ENCODE results near the gene ZRANB1.

ZRANB1 gene

DNA sequence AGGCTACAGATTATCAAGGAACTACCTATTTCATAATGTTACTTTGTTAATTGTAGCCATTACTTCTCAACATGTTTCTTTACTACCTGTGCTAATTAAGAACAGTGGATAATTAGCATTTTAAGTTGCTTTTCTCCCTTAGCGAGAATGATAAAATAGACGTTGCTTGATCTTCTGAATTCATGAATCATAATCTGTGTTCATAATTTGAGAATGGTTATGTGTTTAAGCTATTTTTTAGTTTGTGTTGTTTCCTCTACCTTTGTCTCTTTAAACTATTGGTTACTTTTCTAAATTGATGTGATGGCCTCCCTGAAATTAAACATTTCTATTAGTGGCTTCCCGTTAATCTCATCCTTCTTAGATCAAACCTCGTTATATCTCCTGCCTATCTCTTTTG lies at the start of gene ZRANB1:
TSS of gene ZRANB1 (plus strand) at position 301 of the 400 bp plus-strand sequence. CDS start 371 bp downstream, outside the sequence.
- H3K27me3 ChIP-seq (ENCODE audit: control insufficient read depth, insufficient read depth, low read length) = no peaks in the 10 kb centered on the region
- no peak within 1 kb of the TSS for H3K9ac ChIP-seq (ENCODE audit: low read depth, low read length)
- peaks cover 12% of the 10 kb centered on the region for H3K36me3 ChIP-seq (ENCODE audit: control insufficient read depth, insufficient read depth, low read length)
- H3K4me1 ChIP-seq (ENCODE audit: control insufficient read depth, insufficient read depth, low read length) = peaks cover 46% of the 10 kb centered on the region
- H3K27ac ChIP-seq (ENCODE audit: low read depth, low read length) = no peak within 1 kb of the TSS
- H3K9me3 ChIP-seq (ENCODE audit: control insufficient read depth, insufficient read depth, low read length) = no peaks in the 10 kb centered on the region
- H3K4me3 ChIP-seq (ENCODE audit: low read depth, low read length) = no peak within 1 kb of the TSS

DNA sequence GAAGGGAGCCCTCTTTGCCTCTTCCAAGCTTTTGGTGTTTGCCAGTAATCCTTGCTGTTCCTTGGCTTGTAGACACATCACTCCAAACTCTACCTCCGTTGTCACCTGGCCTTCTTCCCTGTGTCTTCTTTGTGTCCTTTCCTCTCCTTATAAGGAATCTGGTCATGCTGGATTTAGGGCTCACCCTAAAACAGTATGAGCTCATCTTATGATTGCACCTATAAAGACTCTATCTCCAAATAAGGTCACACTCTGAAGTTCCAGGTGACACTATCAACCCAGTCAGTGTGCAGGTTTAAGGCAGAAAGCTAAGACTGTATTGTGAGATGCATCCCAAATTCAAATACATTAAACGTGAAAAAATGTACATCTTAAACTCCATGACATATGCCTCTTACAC lies 49.0 kb upstream of the ZRANB1 start:
- Histone ChIP-seq H3K4me3 (ENCODE audit: low read depth, low read length) (no peak overlapping the region), H3K4me1 (ENCODE audit: control insufficient read depth, insufficient read depth, low read length) (no peaks in the 10 kb centered on the region), H3K27me3 (ENCODE audit: control insufficient read depth, insufficient read depth, low read length) (no peaks in the 10 kb centered on the region), H3K36me3 (ENCODE audit: control insufficient read depth, insufficient read depth, low read length) (no peaks in the 10 kb centered on the region), H3K9me3 (ENCODE audit: control insufficient read depth, insufficient read depth, low read length) (no peaks in the 10 kb centered on the region), H3K9ac (ENCODE audit: low read depth, low read length) (no peak overlapping the region), H3K27ac (ENCODE audit: low read depth, low read length) (no peak overlapping the region)

DNA sequence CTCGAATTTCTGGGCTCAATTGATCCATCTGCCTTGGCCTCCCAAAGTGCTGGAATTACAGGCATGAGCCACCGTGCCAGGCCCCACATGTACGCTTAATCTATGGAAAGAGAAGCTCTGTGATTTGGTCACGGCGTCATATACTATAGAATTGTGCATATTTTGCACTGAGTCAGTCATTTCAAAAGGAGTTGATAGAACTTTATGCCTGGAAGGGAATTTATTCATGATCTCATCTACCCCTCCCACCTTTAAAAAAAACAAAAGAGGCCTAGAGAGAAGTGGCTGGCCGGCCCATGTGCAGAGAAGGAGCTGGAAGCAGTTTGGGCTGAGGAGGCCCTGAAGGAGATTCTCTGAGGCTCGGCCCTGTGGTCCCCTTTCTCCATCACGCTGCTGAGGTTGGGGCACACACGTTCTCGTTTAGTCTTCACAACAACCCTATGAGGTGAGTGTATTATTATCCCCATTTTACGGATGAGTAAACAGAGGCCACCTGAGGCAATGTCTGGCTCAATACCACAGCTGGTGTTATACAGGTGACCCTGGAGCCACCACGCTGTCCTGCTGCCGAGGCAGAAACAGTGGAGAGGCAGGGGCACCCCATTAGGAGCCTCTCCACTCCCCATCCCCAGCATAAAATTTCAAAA lies 47.2 kb upstream of the ZRANB1 start:
- H3K9ac ChIP-seq (ENCODE audit: low read depth, low read length) = no peak overlapping the region
- no peak overlapping the region for H3K4me3 ChIP-seq (ENCODE audit: low read depth, low read length)
- no peak overlapping the region for H3K27ac ChIP-seq (ENCODE audit: low read depth, low read length)
- no peaks in the 10 kb centered on the region for H3K9me3 ChIP-seq (ENCODE audit: control insufficient read depth, insufficient read depth, low read length)
- H3K27me3 ChIP-seq (ENCODE audit: control insufficient read depth, insufficient read depth, low read length) = no peaks in the 10 kb centered on the region
- H3K36me3 ChIP-seq (ENCODE audit: control insufficient read depth, insufficient read depth, low read length) = no peaks in the 10 kb centered on the region
- H3K4me1 ChIP-seq (ENCODE audit: control insufficient read depth, insufficient read depth, low read length) = no peaks in the 10 kb centered on the region

DNA sequence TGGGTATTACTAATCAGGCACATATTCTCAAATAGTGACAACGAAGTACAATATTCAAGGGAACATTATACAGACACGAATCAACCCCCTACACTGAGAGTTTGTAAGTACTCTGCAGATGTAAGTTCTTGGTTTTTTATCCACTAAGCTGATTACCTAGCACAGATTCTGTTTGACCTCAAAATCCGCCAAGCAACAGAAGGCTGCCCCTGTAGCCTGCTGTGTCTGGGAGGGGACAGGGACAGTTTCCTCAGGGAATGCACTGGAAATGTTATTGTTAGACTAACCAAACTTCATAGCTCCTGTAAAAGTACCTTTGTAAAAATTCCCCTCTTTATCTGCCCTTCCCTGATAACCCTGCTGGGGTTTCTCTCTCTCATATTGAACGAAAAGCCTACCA lies 45.2 kb upstream of the ZRANB1 start:
- Histone ChIP-seq H3K4me3 (ENCODE audit: low read depth, low read length) (no peak overlapping the region), H3K9me3 (ENCODE audit: control insufficient read depth, insufficient read depth, low read length) (no peaks in the 10 kb centered on the region), H3K27me3 (ENCODE audit: control insufficient read depth, insufficient read depth, low read length) (no peaks in the 10 kb centered on the region), H3K36me3 (ENCODE audit: control insufficient read depth, insufficient read depth, low read length) (no peaks in the 10 kb centered on the region), H3K27ac (ENCODE audit: low read depth, low read length) (no peak overlapping the region), H3K9ac (ENCODE audit: low read depth, low read length) (no peak overlapping the region), H3K4me1 (ENCODE audit: control insufficient read depth, insufficient read depth, low read length) (no peaks in the 10 kb centered on the region)

DNA sequence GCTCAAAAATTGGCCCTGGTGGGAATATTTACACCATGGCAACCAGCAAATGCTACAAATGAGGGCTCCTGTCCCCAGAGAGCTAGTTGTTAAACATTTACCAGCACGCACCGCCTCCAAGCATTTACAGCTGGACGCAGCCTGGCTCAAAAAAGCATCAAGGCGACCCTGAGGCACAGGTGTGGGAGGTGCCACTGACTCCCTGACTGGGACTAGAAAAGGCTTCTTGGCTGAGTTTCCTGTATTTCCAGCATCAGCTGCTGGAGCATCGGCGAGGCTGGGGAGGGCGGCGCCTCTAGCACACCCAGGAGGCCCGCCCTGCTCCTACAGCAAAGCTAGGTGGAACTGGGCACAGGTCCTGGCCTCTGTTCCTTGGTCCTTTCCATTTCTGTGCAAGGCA lies 43.5 kb upstream of the ZRANB1 start:
- Histone ChIP-seq H3K4me1 (ENCODE audit: control insufficient read depth, insufficient read depth, low read length) (no peaks in the 10 kb centered on the region), H3K4me3 (ENCODE audit: low read depth, low read length) (no peak overlapping the region), H3K36me3 (ENCODE audit: control insufficient read depth, insufficient read depth, low read length) (no peaks in the 10 kb centered on the region), H3K27ac (ENCODE audit: low read depth, low read length) (no peak overlapping the region), H3K27me3 (ENCODE audit: control insufficient read depth, insufficient read depth, low read length) (no peaks in the 10 kb centered on the region), H3K9me3 (ENCODE audit: control insufficient read depth, insufficient read depth, low read length) (no peaks in the 10 kb centered on the region), H3K9ac (ENCODE audit: low read depth, low read length) (no peak overlapping the region)

DNA sequence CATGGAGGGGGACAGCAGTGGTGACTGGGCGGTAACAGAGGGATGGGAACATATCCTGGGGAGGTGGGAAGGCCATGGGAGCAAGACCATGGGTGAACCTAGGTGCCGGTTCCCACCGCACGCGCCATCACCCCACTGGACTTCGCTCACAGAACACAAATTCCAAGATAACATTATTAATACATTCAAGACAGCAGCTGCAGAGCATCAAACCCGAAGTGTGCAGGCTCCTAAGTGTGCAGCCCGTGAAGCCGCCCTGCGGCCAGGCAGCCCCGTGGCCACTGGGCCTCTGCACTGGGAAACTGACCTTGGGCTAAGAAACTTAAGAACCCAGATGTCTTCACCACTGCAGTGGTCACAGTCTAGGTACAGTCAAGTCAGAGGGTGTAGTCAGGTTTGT lies 42.8 kb upstream of the ZRANB1 start:
- no peak overlapping the region for H3K9ac ChIP-seq (ENCODE audit: low read depth, low read length)

DNA sequence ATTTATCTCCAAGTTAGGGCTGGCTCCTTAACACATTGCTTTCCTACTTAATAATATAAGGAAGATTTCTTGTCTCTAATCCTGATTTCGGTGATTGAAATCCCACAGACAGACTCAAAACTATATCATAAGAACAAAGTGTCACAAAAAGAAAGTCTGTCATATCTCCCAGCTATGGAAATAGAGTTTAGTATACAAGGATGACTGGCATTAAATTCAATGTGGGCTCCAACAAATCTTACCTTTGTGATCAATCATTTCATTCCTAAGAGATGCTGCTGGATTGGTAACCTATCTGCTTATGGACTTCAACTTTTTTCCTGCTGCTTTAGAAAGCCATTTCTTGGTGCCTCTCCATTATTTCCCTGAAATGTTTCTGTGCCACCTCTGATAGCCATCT lies 39.5 kb upstream of the ZRANB1 start:
- Histone ChIP-seq H3K36me3 (ENCODE audit: control insufficient read depth, insufficient read depth, low read length) (no peaks in the 10 kb centered on the region), H3K4me1 (ENCODE audit: control insufficient read depth, insufficient read depth, low read length) (no peaks in the 10 kb centered on the region), H3K9me3 (ENCODE audit: control insufficient read depth, insufficient read depth, low read length) (no peaks in the 10 kb centered on the region), H3K9ac (ENCODE audit: low read depth, low read length) (no peak overlapping the region), H3K27me3 (ENCODE audit: control insufficient read depth, insufficient read depth, low read length) (no peaks in the 10 kb centered on the region), H3K4me3 (ENCODE audit: low read depth, low read length) (no peak overlapping the region), H3K27ac (ENCODE audit: low read depth, low read length) (no peak overlapping the region)

More for the DNA sequence above, 42.8 kb upstream of the ZRANB1 start:
- Histone ChIP-seq H3K4me1 (ENCODE audit: control insufficient read depth, insufficient read depth, low read length) (no peaks in the 10 kb centered on the region), H3K9me3 (ENCODE audit: control insufficient read depth, insufficient read depth, low read length) (no peaks in the 10 kb centered on the region), H3K27me3 (ENCODE audit: control insufficient read depth, insufficient read depth, low read length) (no peaks in the 10 kb centered on the region), H3K4me3 (ENCODE audit: low read depth, low read length) (no peak overlapping the region), H3K27ac (ENCODE audit: low read depth, low read length) (no peak overlapping the region), H3K36me3 (ENCODE audit: control insufficient read depth, insufficient read depth, low read length) (no peaks in the 10 kb centered on the region)

DNA sequence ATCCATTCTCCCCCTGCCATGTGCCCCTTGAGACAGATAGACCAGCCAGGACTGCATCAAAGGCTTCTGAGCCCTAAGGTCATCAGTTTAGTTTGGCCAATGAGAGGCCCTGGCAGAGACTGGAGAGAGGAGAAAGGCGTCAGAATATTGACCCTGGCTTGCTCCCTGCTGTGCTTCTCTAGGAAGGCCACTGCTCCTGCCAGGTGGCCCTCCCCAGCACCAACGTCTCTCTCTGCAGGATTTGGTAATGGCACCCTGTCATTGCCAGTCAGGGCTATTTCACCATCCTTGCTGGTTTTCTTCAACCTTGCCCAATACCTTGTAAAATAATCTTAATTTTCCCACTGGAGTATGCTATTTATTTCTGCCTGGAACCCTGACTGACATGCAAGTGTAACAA lies 38.8 kb upstream of the ZRANB1 start:
- Histone ChIP-seq H3K27me3 (ENCODE audit: control insufficient read depth, insufficient read depth, low read length) (no peaks in the 10 kb centered on the region), H3K4me3 (ENCODE audit: low read depth, low read length) (no peak overlapping the region), H3K9ac (ENCODE audit: low read depth, low read length) (no peak overlapping the region), H3K27ac (ENCODE audit: low read depth, low read length) (no peak overlapping the region), H3K4me1 (ENCODE audit: control insufficient read depth, insufficient read depth, low read length) (no peaks in the 10 kb centered on the region), H3K36me3 (ENCODE audit: control insufficient read depth, insufficient read depth, low read length) (no peaks in the 10 kb centered on the region), H3K9me3 (ENCODE audit: control insufficient read depth, insufficient read depth, low read length) (no peaks in the 10 kb centered on the region)

DNA sequence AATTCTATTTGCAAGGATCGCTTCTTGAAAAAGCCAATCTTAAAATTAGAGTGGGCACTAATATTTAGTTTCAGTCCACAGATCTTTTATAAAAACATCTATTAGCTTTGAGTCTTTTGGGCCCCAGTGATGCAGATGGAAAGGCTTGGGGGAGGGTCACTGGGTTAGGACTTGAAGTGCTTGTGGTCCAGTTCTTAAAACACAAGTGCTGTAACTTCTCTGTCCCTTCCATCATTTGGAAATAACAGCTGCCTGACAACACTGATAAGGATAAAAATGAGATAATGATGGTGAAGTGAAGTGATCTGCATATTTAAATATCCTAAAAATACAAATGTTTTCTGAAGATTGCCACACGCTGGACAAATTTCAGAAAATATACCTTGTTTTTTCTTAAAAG lies 37.1 kb upstream of the ZRANB1 start:
- Histone ChIP-seq H3K27ac (ENCODE audit: low read depth, low read length) (no peak overlapping the region), H3K4me3 (ENCODE audit: low read depth, low read length) (no peak overlapping the region), H3K36me3 (ENCODE audit: control insufficient read depth, insufficient read depth, low read length) (no peaks in the 10 kb centered on the region)

DNA sequence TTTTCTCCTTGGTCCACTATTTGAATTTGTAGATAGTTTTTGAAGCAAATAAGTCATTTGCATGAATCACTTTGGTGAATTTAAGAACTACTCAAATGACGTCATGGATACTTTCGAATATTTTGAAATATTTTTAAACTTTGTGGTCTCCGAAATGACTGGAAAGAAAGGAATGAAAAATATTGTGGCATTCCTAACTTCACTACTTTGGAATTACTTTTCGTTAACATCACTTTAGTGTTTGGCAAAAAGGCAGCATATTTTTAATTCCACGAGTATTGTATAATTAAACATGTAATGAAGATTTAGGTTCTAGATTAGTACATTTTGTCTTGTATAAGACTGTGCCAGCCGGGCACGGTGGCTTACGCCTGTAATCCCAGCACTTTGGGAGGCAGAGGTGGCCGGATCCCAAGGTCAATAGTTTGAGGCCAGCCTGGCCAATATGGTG lies 35.3 kb upstream of the ZRANB1 start:
- no peak overlapping the region for H3K27ac ChIP-seq (ENCODE audit: low read depth, low read length)

More for the DNA sequence above, 37.1 kb upstream of the ZRANB1 start:
- no peaks in the 10 kb centered on the region for H3K4me1 ChIP-seq (ENCODE audit: control insufficient read depth, insufficient read depth, low read length)
- no peaks in the 10 kb centered on the region for H3K9me3 ChIP-seq (ENCODE audit: control insufficient read depth, insufficient read depth, low read length)
- no peaks in the 10 kb centered on the region for H3K27me3 ChIP-seq (ENCODE audit: control insufficient read depth, insufficient read depth, low read length)
- H3K9ac ChIP-seq (ENCODE audit: low read depth, low read length) = no peak overlapping the region

DNA sequence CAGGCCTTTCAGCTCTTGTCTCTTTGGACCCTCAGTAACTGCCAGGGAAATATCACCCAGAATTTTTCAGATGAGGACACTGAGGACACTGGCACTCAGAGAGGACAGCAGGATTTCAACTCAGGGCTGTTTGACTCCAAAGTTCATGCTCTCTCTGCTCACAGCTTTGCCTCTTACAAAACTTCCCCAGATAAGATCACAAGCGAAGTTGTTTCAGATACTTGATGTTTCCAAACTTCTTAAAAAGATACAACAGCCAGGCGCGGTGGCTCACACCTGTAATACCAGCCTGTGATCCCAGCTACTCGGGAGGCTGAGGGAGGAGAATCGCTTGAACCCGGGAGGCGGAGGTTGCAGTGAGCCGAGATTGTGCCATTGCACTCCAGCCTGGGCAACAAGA lies 32.4 kb upstream of the ZRANB1 start:
- 0 out of 2 replicates have a peak, but pooled peaks cover 3% of the 10 kb centered on the region for H3K4me1 ChIP-seq (ENCODE audit: control insufficient read depth, insufficient read depth, low read length)
- no peak overlapping the region for H3K4me3 ChIP-seq (ENCODE audit: low read depth, low read length)
- no peak overlapping the region for H3K27ac ChIP-seq (ENCODE audit: low read depth, low read length)
- H3K9me3 ChIP-seq (ENCODE audit: control insufficient read depth, insufficient read depth, low read length) = no peaks in the 10 kb centered on the region
- no peaks in the 10 kb centered on the region for H3K27me3 ChIP-seq (ENCODE audit: control insufficient read depth, insufficient read depth, low read length)
- no peak overlapping the region for H3K9ac ChIP-seq (ENCODE audit: low read depth, low read length)
- H3K36me3 ChIP-seq (ENCODE audit: control insufficient read depth, insufficient read depth, low read length) = no peaks in the 10 kb centered on the region

More for the DNA sequence above, 35.3 kb upstream of the ZRANB1 start:
- no peaks in the 10 kb centered on the region for H3K36me3 ChIP-seq (ENCODE audit: control insufficient read depth, insufficient read depth, low read length)
- H3K27me3 ChIP-seq (ENCODE audit: control insufficient read depth, insufficient read depth, low read length) = no peaks in the 10 kb centered on the region
- no peaks in the 10 kb centered on the region for H3K9me3 ChIP-seq (ENCODE audit: control insufficient read depth, insufficient read depth, low read length)
- H3K4me1 ChIP-seq (ENCODE audit: control insufficient read depth, insufficient read depth, low read length) = 0 out of 2 replicates have a peak, but pooled peaks cover 3% of the 10 kb centered on the region
- H3K9ac ChIP-seq (ENCODE audit: low read depth, low read length) = no peak overlapping the region
- H3K4me3 ChIP-seq (ENCODE audit: low read depth, low read length) = no peak overlapping the region

Data from HUES48 (cell line).